GM21723 (cell line): ENCODE data around the gene NGEF.
"Not testable (repeated sequence)": the region's sequence is repeated elsewhere in the genome, so short reads cannot be mapped to it uniquely, and the experiment has no call there.

Source experiments
- ATAC-seq: cut with Tn5 transposase; IDR thresholded peaks from one replicate; pipeline ENCODE4 v1.9.1; 2021; ENCODE audit warnings: mild to moderate bottlenecking, moderate library complexity; ENCODE audit not compliant: unreplicated experiment

The NGEF gene

DNA sequence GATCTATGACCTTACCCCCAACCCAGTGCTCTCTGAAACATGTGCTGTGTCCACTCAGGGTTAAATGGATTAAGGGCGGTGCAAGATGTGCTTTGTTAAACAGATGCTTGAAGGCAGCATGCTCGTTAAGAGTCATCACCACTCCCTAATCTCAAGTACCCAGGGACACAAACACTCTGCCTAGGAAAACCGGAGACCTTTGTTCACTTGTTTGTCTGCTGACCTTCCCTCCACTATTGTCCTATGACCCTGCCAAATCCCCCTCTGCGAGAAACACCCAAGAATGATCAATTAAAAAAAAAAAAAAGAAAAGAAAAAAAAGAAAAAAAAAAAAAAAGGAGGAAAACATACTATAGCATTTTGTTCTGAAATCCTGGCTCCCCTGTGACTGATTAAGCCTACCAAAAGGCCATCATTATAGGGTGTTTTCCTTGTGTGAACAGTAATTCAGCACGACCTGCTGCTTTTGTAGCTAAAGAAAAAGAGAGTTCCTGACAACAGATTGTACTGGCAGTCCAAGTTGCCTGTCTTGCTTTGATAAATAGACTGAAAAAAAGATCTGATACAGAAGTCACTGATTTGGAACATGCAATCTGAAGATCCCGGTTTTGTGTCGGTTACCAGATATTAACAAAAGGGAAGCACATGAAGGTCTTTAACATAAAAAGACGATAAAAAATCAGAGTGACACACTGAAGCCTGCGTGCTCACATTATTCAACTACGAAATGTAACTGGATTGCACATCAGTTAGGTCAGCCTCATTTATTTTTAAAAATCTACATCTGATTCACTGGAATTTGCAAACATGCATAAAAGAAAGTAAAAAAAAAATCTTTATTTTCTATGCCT lies 106.0 kb downstream of the NGEF start:
- not testable (repeated sequence) for ATAC-seq

DNA sequence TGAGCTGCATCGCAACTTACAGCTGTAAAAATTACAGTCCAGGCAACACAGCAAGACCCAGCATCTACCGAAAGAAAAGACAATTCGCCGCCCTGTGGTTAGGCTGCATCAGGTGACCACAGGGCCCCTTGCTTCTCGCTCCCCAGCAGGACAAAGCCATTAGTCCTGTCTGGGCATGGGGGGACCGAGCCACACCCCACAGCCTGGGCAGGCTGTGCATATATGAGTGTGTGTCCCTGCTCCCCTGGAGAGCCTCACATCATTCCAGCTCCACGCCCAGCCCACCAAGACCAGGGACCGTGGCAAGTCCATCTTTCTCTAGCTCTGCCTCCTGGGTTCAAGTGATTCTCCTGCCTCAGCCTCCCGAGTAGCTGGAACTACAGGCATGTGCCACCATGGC lies 109.1 kb downstream of the NGEF start:
- no peak for ATAC-seq

DNA sequence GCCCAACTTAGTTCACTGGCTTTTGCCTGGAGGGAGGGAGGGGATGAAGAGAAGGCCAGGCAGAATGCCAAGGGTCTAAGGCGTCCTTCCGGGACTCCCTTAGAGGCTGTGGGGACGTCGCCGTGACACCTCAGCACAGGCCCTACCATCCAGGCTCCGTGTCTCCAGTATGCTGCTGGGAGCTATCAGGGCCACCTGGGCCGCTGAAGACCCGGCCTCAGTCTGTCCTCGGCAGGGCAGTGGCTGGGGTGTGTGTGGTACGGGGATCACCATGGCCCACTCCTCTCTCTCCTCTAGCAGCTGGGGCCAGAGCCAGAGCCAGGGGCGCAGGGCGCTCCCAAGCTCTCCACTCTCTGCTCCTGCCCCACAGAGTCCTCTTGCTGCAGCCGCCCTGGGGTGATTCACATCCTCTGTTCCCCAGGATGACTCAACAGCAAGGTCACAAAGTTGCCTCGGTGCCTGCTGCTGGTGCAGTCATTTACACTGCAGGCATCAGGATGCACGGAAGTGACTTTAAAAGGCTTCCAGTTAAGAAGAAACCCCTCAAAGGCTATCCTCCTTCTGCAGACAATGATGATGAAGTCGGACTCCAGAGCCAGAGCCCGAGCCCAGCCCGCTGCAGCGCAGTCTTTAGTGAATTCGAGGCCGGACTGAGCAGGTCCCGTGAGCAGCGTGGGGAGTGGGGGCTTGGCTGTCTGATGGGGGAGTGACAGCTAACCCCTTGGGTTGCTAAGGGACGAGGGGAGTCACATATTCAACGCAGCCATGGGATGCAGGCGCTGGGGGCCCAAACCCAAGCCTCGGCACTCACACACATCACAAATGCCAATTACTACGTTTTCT lies 111.1 kb downstream of the NGEF start:
- no peak for ATAC-seq

DNA sequence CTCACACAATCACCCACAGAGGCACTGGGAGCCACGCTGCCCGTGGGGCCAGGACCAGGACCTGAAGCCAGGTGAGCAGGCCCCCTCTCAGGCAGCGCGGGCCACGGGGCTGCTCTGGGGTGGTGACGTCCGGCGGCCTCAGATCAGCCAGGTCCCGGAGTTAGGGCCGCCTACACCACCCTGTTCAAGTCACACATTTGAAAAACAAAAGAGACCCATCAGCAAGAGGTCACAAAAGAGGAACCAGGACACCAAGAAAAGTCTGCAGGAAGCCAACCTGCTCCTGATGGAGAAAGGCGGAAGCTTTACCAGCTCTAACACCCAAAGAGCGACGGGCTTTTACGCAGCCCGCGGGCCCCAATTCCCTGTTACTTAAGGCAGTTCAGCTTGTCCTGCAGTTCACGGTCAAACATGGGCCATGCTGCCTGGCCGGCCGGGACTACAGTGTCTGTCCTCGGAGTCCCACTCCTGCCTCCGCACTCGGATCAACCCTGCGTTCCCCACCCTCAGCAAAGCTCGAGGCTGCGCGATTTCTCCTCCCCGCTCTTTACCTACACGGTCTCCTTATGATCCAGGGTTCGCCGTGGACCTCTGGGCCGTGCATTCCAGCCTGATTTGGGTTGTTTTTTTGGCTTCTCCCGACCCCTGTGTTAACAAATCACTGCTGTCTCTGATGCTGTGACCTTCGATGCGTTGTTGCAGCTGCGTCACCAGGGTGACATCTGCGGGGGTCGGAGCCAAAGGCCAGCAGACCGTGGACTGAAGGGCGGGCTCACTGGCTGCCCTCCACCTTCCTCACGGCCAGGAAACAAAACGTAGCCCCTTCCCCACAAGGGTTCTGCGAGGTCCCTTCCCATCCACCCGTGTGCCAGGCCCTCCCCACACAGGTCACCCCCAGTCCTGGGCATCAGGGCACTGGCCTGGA lies 112.0 kb downstream of the NGEF start:
- no peak for ATAC-seq

DNA sequence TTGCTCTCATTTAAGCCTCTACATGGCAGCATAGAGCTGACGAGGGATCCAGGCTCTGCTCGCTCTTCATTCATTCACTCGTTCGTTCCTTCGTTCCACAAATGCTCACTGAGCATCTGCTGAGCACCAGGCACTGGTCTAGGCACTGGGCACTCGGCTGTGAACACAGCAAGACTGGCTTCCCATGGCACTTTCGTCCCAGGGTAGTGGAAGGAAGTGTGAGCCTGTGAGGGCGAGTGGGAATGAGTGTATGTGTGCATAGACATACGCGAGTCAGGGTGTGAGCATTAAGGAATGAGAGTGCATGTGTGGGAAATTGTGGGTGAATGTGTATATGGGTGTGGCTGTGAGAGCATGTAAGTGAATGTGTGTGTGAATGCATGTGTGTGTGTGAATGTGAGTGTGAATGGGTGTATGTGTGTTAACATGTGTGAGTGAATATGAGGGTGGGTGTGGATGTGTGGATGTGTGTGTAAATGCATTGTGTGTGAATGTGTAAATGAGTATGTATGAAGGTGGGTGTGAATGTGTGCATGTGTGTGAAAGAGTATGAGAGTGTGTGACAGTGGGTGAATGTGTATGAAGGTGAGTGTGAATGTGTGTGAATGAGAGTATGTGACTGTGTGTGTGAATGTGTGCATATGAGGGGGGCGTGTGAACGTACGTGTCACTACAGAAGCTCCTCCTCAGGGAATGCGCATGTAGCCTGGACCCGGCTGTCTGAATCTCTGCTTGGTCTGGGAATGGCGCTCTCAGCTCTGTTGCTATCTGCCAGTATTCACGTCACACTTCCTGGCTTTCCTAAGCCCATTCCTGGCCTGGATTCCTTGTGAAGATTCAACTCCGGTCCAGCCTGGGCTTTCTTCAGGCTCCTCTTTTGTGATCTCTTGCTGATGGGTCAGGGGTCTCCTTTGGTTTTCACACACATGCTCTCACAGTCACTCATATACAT lies 114.2 kb downstream of the NGEF start:
- ATAC-seq: no peak

DNA sequence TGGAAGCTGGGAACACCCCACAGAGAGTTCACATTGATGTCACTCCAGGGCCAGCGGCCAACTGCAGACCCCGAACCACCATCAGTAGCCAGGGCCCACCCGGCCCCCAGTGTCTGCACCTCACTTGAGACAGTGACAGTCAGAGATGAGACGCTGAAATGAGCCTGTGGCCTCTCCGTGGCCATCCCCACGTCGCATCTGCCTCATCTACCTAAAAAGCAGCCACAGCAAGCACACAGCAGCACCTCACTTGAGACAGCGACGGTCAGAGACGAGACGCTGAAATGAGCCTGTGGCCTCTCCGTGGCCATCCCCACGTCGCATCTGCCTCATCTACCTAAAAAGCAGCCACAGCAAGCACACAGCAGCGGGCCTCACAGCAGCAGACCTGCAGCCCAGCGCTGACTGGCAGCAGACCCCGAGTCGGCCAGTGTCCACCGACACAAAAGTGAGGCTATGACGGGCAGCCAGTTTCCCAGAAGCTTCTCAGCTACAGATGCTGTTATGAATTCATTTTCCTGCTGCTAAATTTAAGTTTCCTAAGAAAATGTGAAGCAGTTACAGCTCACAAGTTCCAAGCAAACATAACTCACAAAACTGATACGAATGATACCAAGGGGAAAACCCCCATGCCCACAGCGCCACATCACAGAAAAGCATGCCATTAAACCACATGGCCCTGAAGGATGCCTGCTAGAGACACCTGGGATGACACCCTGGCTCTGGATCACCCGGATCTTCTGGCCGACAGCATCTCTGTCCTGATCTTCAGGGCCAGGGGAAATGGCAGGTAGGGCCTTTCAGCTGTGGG lies 115.3 kb downstream of the NGEF start:
- ATAC-seq: no peak

DNA sequence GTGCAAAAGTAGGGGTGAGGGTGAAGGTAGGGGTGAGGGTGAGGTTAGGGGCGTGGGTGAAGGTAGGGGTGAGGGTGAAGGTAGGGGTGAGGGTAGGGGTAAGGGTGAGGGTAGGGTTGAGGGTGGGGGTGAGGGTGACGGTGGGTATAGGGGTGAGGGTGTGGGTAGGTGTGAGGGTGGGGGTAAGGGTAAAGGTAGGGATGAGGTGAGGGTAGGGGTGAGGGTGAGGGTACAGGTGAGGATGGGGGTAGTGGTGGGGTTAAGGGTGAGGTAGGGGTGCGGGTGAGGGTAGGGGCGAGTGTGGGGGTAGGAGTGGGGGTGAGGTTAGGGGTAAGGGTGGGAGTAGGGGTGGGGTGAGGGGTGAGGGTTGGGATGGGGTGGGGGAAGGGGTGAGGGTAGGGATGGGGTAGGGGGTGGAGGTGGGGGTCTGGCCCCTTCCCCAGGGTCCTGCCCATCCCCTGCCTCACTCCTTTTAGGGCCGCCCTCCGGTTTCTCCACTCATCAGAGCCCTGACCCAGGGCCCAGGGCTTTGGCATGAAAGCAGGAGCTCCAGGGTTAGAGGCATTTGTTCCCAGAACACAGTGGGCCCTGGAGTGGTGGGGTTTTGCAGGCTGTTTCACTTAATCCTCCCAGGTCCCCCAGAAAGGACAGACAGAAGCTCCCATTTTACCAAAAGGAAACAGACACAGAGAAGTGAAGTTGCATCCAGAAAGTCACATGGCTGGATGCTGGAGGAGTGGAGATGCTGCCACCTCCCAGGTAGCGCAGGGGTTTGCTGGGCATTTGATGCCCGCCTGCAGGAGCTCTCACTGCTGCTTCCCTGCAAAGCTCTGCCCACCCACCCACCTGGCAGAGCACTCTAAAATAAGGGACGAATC lies 116.1 kb downstream of the NGEF start:
- ATAC-seq: no peak

DNA sequence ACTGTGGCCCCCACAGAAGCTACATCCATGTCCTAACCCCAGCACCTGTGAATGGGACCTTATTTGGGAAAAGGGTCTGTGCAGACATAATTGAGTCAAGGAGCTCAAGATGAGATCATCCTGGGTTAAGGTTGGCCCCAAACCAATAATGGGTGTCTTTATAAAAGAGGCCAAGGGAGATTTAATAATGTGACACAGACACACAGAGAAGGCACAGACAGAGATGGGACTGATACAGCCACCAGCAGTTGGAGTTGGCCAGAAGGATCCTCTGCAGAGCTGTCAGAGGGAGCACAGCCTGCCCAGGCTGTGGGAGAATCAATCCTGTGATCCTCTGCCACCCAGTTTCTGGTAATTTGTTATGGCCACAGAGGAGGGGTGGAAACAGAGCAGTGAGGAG lies 116.9 kb downstream of the NGEF start:
- ATAC-seq: no peak

DNA sequence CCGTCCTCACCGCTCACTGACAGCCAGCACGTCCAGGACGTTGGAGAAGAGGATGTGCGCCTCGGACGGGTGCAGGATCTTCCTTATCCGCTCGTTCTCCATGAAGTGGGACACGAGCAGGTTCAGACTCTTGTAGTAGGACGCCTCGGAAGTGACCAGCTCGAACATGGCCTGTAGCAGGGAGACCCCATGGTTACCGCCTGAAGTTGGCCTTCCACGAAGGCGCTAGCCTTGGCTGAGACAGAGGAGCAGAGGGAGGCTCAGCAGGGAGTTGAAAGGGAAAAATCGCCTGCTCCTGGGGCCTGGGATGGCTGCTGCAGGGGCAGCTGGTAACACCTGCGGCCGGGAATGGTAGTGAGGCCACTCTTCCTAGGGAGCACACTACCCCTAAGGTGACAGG lies 118.3 kb downstream of the NGEF start:
- ATAC-seq: no peak

DNA sequence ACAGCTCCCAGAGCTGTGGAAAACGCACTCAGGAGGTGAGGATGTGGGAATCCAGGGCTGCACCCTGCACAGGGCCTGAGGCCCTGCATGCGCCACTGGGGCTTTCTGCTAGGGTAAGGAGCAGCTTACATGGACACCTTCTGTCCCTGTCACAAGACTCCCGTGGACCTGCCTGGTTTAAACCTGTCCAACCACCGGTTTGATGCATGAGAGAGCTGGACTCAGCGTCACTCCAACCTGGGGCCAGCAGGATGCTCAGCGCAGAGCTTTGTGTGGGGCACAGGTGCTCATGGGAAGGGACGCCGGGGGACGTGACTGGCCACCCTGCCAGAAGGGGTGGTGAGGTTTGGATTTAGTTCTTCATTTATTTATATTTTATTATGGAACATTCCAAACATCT lies 118.8 kb downstream of the NGEF start:
- no peak for ATAC-seq

DNA sequence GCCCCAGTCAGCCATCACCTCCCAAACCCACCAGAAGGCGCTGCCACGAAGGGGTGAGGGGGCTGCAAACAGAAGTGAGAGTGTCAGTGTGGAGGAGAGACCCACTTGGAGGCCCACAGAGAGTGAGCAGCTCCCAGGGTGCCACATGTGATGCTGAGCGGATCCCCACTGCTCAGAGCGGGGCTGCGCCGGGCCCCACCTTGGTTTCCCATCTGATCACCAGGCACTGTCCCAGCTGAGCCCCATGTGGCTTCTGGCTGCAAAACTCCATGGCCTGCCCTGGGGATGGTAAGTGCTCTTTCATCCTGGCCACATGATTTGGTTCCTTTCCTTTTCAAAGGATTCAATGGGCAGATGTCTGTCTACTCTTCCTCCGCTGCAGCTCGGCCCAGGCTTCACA lies 119.2 kb downstream of the NGEF start:
- ATAC-seq: no peak

DNA sequence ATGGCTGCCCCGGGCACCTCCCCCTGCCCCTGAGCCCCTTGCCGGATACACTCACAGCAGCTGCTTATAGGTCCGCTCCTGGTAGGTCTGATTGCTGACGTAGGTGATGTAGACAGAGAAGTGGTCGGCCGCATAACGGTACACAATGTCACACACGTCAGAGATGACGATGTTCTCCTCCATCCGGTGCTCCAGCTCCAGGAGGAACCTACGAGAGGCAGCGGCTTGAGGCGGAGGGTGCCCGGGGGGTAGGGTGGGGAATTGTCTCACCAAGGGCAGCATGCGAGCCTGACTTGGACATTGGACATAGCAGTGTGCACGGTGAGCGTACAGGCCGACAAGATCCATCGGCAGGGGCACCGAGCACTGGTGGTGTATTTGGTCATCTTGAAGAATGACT lies 120.2 kb downstream of the NGEF start:
- ATAC-seq: no peak

DNA sequence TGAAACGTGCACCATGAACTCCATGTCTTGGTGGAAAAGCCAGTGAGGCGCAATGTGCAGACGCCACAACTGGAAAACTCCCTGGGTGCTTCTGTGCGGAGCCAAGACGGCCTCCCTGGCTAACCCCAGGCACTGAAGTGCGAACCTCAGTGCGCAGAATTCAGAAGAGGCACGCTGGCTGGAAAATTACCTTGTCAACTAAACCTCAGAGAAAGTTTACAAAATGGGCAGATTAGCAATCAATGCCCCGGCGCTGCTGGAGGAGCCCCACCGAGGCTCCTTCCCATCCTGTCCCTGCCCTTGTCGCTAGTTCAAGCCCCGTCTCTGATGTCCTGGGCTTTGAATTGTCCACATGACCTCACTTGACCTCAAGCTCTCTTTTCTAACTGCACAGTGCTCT lies 120.8 kb downstream of the NGEF start:
- no peak for ATAC-seq

DNA sequence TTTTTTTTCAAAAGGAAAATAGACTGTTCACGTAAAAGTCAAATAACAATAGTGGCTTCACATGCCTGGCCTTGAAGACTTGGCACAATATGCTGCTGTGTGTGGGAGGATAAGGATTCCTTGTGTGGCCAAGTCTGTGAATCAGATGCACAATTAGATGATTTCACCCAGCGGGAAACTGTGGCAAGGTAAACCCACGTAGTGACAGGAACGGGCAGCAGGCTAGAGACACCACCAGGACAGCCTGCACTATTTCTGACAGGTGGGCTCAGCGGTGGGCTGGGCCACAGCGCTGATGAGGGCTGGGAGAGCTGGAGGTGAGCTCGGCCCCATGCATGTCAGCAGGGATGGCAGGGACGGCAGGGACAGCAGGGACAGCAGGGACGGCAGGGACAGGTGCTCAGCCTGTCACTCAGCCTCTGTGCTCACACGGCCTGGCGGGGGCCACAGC lies 121.4 kb downstream of the NGEF start:
- no peak for ATAC-seq

DNA sequence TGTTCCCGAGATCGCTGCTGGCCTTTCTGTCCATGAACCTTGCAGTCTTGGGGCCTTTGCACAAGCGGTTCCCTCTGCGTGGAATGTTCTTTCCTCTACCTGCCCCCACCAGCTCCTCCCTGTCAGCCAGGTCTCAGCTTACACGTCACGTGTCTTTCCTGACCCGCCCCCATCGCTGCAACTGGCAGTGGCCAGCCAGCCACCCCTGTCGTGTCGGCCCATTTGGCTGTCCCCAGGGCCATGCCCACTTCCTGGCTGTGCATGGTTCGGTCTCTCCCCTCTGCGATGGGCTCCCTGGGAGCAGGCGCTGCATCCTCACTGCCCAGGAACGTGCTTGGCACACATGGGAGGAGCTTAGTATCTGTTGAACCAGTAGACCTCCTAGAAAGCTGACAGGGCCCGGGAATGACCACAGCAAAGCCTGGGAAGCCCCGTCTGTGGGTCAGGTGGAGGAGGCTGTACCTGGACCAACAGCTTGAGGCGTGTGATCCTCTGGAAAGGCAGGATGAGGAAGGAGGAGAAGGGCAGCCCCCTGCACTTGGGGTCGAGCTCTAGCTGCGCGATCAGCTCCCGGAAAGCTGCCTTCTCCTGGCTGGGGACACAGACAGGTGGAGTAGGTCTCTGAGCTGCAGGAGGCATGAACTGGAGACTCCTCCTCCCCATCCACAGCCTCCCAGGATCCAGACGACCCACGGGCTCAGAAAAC lies 122.0 kb downstream of the NGEF start:
- ATAC-seq: no peak

DNA sequence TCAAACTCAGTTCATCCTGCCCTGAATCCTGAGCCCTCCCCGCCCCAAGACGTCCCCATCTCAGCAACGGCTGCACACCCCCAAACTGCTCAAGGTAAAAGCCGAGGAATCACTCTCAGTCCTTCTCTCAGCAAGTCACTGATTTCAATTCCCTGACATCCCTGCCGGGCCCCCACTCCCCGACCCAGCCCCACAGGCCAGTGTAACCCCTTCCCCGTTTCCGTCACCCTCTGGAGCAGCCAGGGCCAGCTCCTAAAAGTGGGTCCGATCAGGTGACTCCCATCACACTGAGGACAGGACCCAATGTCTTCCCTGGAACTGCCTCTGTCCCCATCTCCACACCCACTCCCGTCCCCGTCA lies 122.5 kb downstream of the NGEF start:
- ATAC-seq: no peak

DNA sequence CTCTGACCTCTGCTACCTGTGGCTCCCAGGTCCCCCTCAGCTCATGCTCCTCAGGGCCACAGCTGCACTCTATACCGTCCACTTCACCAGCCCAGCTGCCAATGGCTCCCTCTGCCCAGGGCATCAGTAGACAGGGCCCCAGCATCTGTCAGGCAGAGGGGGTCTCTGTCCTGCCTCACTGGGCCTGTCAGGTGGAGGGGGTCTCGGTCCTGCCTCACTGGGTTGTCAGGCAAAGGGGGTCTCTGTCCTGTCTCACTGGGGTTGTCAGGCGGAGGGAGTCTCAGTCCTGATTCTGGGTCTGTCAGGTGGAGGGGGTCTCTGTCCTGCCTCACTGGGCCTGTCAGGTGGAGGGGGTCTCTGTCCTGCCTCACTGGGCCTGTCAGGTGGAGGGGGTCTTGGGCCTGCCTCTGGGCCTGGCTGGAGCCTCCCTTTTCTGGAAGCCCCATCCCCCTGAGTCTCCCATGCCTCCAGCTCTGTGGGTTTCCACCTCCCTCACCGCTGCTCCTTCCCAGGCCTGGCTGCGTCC lies 123.1 kb downstream of the NGEF start:
- ATAC-seq: no peak
